Amygdala (tissue), 56 donors: ENCODE results near the gene PHRF1.

ENCODE experiments used
- DNase-seq, 56 donors: peaks; one replicate each; lab custom pipeline; 2025; lab: John Stamatoyannopoulos, UW

PHRF1 gene

DNA sequence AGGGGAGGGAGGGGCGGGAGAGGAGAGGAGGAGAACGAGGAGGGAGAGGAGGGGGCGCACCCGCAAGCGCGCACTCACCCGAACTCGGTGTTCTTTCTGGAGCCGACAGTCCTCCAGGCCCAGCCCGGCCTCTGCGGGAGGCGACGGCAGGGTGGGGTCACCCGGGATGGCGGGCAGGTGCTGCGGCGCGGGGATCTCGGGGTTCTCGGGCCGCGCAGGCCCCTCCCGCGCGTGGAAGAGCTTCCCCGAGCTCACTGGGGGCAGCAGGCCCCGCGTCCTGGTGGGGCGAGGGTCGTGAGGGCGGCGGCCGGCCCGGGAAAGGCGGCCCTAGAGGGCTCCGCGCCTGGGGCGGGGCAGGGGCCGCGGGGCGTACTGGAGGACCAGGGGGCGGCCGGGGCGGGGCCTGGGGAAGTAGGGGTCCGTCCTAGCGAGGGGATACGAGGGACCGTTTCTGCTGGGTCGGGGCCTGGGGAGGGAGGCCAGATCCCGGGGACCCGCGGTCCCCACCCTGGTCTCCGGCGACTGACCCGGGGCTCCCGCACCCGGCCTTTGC is 21.0 kb upstream of the PHRF1 start:
- DNase-seq = no peak

DNA sequence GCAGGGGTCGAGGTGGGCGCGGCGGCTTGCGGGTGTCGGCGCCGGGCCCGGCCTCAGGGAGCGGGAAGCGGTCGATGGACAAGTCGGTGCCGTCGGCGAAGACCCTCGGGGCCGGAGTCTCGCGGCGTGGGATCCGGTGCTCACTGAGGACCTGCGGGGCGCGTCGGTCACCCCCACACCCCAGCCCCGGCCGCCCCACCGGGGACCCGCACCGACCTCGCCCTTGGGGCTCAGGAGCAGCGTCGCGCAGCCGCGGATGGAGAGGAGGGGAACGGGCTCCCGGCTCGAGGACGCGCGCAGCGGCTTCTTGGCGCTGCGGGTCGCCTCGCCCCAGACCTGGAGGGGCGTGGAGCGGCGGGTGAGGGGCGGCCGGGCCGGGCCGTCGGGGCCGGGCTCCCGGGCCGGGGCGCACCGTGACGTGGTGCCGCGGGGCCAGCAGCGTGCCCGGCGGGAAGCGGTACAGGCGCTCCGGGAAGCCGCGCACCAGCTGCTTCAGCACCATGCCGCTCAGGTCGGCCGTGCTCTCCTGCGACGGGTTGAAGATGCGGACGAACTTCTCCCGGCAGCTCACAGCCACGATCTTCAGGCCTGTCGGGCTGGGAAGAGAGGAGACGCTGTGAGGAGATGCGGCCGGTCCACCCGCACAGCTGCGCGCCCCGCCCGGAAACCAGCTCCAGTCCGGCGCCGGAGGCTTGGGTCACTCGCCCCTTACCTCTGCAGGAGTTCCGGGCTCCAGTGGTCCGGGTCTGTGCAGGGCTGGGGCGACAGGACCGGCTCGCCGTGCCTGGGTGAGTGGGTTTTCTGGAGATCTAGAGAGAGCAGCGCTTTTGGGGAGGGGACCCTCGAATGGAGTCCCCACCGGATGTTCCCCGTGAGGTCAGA is 20.2 kb upstream of the PHRF1 start:
- no peak for DNase-seq

DNA sequence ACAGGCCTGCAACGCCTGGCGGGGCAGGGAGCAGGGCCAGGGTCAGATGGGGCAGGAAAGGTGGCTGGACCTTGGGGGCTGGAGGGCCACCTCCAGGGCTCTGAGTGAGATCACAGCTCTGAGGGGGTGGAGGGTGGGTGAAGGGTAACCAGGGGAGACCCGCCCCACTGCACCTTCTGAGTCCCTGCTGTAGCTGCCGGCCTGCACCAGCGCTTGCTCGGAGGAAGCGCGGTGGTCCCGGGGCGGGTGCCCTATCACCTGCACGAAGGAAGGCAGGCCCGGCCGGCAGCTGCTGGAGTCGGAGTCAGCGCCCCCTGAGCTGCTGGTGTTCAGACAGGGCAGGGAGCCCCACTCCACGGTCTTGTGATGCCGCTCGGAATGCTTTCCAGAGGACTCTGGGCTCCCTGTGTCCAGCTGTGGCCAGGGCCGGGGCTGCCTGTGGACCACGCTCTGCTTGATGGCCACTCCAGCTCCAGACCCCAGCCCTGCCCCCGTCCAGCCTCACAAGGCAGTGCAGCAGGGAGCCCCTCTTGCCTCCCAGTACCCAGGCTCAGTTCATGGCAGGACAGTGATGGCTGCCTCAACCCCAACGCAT is 19.5 kb upstream of the PHRF1 start:
- DNase-seq = no peak

DNA sequence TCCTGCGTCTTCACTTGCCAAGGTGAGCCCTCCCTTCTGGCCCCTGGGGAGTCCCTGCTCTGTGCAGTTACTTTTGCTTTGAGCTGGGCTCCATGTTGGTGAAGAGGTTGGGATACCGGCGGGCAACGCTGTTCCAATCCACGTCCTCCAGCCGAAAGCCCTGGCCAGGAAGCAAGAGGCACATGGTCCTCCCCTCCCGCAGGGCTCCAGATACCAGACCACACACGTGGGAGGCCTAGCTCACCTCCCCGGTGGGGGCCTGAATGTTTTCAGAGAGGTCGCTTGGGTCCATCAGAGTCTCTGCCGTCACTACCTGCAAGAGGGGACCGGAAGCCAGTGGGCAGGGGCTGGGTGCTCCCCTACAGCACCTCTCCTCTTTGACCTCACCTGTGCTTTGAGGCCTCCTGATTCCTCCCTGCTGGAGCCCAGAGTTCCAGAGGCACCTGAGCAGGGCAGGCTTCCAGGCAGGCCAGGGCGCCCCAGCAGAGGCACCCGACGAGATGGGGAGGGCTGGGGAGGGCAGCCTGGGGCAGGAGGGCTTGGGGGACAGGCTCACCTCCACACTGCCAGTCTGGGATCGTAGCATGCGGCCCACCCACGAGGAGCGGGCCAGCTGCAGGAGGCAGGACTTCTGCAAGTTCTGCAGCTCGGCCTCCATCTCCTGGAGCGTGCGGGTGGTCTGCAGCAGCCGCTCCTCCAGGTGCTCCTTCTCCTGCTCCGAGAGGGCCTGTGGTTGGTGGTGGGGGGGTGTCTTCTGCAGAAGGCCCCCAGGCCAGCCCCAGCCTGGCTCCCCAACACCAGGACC is 18.7 kb upstream of the PHRF1 start:
- no peak for DNase-seq

DNA sequence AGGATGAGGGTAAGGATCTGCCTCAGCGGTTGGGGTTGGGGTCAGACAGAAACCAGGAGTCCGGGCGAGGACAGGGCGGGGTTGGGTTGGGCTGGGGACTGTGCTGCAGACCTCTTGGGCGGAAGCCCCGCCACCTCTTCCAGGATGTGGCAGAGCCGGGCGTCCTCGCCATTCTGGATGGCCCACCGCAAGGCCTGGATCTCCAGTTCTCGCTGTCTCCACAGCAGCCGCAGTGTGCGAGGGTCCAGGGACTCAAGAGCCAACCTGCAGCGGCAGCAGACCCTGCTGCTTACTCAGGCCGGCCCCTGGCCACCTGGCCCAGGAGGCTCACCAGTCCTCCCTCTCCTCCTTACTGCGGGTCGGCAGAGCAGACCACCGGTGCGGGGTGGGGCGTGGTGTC is 17.8 kb upstream of the PHRF1 start:
- DNase-seq = no peak

DNA sequence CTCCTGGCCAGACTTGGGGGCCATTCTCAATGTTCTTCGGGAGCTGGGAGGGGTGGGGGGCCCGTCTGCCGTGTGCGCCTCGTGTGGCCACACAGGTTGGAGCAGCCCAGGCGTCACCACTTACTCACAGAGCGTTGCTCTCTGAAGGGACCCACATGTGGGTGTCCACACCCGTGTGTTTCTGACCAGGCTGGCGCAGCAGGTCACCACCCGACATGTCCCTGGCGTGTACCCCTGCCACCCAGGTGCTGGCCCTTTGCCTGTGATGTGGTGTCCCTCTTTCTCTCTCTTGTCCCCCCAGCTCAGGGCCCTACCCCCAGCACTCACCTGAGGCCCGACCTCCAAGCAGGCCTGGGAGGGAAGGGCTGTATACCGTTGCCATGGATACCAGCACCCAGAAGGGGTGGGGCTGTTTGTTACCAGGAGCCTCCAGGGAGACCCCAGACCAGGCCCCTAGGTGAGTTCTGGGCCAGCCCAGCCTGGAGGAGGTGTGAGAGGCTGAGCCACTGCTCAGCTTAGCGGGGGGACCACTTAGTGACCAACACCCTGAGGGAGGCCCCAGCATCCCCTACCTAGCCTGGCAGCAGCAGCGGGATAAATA is 17.1 kb upstream of the PHRF1 start:
- DNase-seq = no peak

DNA sequence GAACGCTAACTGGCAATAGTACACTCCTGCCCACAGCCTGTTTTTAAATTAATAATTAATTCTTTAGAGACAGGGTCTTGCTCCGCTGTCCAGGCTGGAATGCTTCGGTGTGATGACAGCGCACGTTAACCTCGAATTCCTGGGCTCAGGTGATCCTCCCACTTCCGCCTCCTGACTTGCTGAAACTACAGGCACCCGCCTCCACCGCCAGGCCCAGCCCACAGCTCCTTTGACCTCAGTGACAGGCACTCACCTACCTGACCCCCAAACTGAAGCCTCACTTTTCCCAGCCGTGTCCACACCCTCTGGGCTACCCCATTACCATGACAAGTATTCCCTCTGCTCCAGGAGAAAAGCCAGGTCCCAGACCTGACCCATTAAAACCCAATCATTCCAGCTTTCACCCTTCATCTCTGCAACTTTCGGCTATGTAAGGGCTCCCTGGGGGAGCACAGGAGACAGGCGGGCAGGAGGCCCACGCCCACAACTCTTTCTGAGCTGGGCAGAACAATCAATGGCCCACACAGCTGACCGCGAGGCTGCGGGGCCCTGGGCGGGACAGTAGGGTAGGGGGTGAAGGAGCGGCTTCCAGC is 16.5 kb upstream of the PHRF1 start:
- DNase-seq = no peak

DNA sequence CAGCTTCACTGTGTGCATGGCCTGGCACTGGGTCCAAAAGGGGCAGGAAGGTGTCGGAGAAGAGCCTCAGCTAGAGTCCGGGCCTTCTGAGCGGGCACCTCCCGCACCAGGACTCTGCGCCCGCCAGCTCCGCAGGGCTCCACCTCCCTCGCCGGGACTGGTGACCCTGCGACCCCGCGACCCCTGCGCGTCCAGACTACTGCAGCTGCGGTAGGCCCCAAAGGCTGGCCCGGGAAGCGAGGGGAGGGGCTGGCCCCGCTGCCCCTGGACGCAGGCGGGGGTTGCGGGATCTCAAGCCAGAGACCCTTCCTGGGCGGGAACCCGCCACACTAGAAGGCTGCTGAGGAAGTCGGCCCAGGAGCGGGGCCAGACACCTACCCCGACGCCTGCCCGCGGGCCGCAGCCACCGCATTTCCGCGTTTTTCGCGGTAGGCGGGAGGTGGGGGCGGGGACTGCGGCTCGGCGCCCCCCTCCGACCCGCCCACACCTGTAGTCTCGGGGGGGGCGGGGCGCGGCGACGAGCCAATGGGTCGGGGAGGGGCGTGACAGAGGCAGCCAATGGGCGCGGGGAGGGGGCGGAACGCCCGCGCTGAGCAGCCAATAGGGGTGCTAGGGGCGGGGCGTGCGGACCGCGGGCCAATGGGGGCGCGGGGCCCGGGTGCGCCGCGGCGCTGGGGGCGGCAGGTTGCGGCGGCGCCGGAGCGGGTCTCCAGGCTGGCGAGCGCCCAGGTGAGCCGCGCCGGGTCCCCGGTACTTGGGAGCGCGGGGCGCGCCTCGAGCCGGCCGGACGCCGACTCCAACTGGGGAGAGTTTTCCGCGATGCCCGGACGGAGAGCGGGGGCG is 15.7 kb upstream of the PHRF1 start, which contains the start of the genes LMNTD2 and RASSF7:
Gene LMNTD2, minus strand, starts transcription at position 434 of the 843 bp plus-strand sequence. Its CDS starts 22 bp downstream, at position 412.
Gene RASSF7, plus strand, starts transcription at position 666 of the 843 bp plus-strand sequence. CDS start 799 bp downstream, outside the sequence.
- peak in 54 of 56 donors; percentile 30 to 88 (median 74) for DNase-seq

DNA sequence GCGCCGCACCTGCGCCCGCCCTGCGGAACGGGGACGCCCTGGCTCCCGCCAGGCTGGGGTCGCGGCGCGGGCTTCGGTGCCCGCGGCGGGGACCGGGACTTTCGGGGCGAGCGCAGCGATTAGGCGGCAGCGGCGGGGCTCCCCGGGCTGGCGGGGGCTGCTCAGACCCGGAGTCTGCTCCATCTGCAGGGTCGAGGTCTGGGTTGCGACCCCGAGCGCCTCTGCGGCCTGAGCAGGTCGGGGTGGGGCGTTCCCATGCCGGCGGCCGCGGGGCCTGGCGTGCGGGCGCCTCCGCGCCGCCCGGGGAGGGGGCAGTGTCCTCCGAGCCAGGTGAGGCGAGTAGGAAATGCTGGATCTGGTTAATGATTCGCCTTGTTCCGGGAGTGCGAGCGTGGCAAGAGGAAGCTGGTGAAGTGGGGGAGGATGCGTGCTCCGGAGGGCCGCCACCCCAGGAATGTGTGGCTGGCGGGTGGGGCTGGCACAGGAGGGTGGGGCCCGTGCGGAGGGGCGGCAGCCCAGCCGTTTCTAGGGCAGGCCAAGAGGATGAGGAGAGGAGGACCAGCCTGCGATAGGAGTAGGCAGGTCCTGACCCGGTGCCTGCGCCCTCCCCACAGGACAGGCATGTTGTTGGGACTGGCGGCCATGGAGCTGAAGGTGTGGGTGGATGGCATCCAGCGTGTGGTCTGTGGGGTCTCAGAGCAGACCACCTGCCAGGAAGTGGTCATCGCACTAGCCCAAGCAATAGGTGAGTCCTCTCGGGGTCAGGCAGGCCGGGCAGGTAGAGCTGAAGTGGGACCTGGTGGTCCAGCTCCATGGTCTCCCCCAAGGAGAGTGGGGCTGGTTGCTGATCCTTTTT is 14.9 kb upstream of the PHRF1 start:
- no peak for DNase-seq

DNA sequence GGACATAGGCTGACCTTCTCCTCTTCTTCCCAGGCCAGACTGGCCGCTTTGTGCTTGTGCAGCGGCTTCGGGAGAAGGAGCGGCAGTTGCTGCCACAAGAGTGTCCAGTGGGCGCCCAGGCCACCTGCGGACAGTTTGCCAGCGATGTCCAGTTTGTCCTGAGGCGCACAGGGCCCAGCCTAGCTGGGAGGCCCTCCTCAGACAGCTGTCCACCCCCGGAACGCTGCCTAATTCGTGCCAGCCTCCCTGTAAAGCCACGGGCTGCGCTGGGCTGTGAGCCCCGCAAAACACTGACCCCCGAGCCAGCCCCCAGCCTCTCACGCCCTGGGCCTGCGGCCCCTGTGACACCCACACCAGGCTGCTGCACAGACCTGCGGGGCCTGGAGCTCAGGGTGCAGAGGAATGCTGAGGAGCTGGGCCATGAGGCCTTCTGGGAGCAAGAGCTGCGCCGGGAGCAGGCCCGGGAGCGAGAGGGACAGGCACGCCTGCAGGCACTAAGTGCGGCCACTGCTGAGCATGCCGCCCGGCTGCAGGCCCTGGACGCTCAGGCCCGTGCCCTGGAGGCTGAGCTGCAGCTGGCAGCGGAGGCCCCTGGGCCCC is 14.1 kb upstream of the PHRF1 start:
- no peak for DNase-seq

DNA sequence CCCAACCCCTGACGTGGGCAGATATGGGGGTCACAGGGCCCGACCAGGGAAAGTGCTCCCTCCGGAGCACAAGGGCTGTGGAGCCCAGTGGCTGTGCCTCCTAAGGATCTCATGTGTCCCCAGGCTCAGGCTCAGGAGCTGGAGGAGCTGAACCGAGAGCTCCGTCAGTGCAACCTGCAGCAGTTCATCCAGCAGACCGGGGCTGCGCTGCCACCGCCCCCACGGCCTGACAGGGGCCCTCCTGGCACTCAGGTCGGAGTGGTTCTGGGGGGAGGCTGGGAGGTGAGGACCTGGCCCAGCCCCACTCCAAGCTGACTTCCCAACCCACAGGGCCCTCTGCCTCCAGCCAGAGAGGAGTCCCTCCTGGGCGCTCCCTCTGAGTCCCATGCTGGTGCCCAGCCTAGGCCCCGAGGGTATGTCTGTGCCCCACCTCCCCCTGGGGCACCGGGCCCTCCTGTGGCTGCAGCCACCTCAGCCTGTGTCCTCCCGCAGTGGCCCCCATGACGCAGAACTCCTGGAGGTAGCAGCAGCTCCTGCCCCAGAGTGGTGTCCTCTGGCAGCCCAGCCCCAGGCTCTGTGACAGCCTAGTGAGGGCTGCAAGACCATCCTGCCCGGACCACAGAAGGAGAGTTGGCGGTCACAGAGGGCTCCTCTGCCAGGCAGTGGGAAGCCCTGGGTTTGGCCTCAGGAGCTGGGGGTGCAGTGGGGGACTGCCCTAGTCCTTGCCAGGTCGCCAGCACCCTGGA is 13.0 kb upstream of the PHRF1 start:
- DNase-seq = no peak

DNA sequence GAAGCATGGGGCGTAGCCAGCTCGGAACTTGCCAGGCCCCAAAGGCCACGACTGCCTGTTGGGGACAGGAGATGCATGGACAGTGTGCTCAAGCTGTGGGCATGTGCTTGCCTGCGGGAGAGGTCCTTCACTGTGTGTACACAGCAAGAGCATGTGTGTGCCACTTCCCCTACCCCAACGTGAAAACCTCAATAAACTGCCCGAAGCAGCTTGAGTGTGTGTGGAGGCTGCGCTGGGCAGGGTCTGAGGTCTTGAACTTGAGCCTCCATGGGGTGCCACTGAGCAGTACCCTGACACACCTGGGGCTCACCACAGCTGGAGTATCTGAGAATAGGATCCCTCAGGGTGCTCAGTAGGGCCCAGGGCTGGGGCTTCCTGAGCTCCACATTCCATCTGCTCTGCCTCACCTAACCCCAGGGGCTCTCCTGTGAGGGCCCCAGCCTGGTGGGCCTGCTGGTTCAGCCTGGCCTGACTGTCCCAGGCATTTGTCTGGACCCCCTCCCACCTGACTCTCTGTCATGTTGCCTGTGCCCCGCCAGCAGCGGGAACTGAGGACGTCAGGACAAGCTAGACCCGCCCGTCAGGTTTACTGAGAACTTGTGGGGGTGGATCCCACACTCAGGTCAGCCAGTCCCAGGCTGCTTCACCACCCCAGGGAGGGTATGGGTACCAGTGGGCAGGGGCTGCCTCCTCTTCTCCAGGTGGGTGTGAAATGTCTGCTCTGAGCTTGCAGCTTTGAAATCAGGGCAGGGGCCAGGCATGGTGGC is 12.3 kb upstream of the PHRF1 start:
- no peak for DNase-seq

DNA sequence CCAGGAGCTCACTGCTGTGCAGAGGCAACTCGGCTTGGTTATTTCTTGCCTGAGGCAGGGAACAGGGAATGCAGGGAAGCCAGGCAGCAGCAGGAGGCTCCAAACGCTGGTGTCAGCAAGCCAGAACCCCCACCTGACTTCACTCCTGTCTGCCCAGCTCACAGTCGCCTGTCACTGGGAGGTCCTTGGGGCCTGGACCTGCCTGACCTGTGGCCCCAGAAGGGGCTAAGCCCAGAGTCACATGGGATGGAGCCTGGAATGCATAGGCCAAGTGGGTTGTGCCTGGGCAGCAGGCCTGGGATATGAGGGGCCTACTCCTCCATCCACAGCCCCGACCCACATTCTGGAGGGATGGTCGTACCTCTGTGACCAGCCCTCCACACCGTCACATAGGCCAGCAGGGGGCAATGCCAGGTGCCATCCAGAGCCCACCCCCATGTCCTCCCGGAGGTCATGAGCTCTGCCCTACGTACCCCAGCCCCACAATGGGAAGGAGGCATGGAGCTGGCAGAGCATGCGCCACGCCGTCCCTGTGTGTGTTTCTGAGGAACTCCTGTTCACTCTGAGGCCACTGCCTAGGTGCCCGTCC is 10.3 kb upstream of the PHRF1 start:
- no peak for DNase-seq

DNA sequence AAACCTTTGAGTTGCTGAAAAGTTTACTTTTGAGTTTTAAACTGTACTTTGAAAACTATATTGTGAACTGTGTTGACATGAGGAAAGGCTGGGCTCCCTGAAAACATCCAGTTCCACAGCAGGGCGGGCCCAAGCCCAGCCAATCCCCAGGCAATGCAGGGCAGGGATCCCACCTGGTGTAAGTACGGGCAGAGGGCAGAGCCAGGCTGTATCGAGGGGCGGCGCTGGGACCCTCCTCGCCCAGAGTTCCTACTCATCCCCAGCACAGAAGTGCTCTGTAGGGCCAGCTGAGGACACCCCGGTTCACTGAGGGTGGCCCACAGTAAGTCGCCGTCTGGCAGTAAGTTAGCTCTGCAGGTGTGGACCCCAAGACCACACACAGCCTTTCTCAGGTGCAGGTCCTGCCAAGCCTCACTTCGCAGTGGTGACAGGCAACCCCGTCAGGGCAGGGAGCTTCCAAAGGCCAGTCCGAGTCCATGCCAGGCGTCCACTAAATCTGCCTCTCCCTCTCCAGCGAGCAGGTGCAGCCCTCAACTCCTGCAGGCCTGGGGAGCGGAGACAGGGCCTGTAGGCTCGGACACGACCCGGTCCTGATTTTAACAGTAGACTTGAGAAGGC is 9.2 kb upstream of the PHRF1 start:
- no peak for DNase-seq

DNA sequence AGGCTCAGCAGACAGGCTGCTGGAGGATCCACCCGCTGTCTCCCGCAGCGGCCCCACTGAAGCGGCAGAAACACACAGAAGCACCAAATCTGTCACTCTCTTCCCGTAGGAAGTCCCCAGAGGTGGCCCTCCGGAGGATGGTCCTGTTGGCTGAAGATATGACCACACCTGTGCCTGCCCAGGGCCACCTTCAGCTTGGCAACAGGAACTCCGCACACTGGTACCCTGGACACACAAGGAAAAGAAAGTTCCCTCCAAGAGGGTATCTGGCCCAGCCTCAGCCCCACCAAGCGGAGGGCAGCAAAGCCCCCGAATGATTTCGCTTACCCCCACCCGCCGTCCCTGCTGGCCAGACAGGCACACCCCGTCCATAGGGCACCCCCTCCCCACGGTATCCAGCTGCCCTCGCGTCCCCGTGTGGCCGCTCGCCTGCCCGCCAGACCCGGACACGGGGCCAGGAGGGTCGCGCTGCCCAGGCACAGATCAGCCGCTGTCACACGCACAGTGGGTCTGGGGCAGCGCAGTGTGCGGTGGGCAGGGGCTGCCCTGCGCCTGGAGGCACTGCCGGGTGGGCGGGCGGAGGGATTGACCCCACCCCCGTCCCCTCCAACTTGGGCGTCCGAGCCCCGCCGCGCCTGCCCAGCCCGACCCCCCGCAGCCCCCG is 8.5 kb upstream of the PHRF1 start:
- no peak for DNase-seq
